NB4 (cell line): ENCODE data around the gene ADSS1.
A peak's percentile ranks its signal among the peaks of the same experiment; 100 is the strongest.

Source experiments
- DNase-seq: peaks from one replicate; pipeline ENCODE4 v3.0.0; 2010; ENCODE audit warnings: low read depth
- H3K4me3 ChIP-seq: one replicate; pipeline ENCODE4 v1.5.1; 2011; ENCODE audit warnings: mild to moderate bottlenecking, low read depth, low read length, moderate library complexity
- MYC ChIP-seq: IDR thresholded peaks from 2 replicates; pipeline ENCODE4 v1.6.1; 2011; ENCODE audit warnings: low read depth, low read length
- POLR2A ChIP-seq: IDR thresholded peaks from 2 replicates; pipeline ENCODE4 v1.6.1; 2011; ENCODE audit warnings: mild to moderate bottlenecking; ENCODE audit not compliant: insufficient read length; ENCODE audit errors: extremely low read depth
- TF ChIP-seq, protein P1 (sequence below): IDR thresholded peaks from one replicate; pipeline ENCODE4 v1.5.1; 2012; ENCODE audit warnings: low read depth, low read length
- TF ChIP-seq, protein P2 (sequence below): IDR thresholded peaks from 2 replicates; pipeline ENCODE4 v1.6.1; 2011; ENCODE audit warnings: low read depth, low read length

The ADSS1 gene

DNA sequence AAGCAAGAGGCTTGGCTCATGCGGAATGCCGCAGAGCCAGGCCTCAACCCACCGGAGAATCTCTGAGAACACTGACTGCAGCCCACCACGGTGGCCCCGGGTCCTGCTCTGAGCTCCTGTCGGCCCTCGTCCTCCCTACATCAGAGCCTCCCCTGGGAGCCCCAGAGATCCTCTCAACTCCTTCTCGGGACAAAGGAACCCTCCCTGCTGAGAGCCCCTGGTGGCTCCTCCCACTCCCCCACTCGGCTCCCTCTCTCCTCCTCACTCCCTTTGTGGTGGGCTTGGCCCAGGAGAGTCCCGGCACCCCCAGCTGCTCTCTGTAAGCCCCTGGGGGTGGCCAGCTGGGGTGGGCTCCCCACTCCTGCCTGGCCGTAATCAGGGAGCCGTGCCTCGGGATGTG lies 45.7 kb upstream of the ADSS1 start:
- TF ChIP-seq, protein P1, sequence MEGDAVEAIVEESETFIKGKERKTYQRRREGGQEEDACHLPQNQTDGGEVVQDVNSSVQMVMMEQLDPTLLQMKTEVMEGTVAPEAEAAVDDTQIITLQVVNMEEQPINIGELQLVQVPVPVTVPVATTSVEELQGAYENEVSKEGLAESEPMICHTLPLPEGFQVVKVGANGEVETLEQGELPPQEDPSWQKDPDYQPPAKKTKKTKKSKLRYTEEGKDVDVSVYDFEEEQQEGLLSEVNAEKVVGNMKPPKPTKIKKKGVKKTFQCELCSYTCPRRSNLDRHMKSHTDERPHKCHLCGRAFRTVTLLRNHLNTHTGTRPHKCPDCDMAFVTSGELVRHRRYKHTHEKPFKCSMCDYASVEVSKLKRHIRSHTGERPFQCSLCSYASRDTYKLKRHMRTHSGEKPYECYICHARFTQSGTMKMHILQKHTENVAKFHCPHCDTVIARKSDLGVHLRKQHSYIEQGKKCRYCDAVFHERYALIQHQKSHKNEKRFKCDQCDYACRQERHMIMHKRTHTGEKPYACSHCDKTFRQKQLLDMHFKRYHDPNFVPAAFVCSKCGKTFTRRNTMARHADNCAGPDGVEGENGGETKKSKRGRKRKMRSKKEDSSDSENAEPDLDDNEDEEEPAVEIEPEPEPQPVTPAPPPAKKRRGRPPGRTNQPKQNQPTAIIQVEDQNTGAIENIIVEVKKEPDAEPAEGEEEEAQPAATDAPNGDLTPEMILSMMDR, result no peak
- TF ChIP-seq MYC (no peak), POLR2A (no peak)
- TF ChIP-seq, protein P2, sequence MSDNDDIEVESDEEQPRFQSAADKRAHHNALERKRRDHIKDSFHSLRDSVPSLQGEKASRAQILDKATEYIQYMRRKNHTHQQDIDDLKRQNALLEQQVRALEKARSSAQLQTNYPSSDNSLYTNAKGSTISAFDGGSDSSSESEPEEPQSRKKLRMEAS, result no peak
- DNase-seq, result peak; percentile 88
- peak overlapping the region; percentile 51 for H3K4me3 ChIP-seq

DNA sequence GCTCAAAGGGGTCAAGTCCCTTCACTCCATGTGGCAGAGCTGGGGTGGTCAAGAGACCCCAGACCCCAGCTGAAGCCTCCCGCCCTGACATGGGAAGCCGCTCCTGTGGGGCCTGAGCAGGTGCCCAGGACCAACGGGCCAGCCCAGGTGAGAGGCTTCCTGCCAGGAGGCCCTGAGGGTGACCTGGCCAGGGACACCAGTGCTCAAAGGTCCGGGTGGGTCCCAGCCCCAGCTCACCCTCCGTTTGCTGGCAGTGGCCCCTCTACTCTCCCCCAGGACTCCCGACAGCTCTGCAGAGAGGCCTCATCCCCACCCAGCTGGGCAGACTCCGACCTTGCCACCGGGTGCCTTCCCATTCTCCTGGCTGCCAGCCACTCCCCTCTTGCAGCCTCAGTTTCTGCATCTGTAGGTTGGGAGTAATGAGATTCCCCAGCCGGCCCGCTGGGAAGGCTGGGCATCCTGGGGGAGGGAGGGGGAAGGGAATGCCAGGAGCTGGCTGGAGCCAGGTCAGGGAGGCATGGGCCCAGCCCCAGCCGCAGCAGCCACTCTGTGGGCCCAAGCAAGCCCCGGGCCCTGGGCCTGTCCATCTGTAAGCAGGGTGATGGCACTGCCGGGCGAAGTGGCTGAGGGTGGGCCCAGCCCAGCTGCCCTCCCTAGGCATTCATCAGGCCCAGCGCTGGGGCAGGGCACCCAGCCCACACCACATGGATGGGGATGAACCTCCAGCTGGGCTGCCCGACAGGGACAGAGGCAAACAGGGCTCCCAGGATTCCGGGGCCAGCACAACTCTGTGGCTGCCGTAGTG lies 44.9 kb upstream of the ADSS1 start:
- DNase-seq, result no peak
- H3K4me3 ChIP-seq, result no peak overlapping the region
- TF ChIP-seq, protein P2, result no peak
- TF ChIP-seq, protein P1, result no peak
- TF ChIP-seq POLR2A, result no peak

DNA sequence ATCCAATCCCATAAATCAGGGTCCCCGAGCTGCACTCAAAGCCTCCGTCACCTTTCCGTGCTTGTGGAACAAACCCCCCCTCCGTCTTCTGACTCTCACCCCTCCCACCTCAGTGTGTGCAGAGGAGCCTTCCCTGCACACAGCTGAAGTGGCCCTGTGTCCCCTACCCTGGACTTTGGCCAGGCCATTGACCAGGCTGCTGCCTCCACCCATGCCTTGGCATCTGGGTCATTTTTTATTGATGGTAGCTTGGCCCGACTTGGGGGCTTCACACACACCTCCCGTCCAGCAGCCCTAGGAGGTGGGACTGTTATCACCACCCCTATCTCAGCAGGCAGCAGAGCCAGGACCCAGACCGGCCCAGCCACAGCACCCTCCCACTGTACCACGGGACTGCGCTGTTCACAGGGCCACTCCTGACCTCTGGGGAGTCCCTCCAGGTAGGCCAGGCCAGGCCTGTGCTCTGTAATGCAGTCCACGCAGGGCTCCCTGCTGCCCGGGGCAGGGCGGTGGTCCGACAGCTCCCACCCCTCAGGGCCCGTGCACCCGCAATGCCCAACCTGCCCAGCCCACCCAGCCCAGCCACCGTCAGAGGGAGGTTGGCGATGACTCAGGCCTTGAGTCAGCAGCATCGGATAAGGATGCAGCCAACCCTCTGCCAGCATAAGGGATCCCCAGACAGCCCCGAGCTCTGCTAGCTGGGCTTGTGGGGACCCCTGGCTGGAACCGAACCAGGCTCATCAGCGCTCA lies 43.8 kb upstream of the ADSS1 start:
- TF ChIP-seq MYC, result no peak
- DNase-seq, result peak; percentile 67
- no peak overlapping the region for H3K4me3 ChIP-seq

DNA sequence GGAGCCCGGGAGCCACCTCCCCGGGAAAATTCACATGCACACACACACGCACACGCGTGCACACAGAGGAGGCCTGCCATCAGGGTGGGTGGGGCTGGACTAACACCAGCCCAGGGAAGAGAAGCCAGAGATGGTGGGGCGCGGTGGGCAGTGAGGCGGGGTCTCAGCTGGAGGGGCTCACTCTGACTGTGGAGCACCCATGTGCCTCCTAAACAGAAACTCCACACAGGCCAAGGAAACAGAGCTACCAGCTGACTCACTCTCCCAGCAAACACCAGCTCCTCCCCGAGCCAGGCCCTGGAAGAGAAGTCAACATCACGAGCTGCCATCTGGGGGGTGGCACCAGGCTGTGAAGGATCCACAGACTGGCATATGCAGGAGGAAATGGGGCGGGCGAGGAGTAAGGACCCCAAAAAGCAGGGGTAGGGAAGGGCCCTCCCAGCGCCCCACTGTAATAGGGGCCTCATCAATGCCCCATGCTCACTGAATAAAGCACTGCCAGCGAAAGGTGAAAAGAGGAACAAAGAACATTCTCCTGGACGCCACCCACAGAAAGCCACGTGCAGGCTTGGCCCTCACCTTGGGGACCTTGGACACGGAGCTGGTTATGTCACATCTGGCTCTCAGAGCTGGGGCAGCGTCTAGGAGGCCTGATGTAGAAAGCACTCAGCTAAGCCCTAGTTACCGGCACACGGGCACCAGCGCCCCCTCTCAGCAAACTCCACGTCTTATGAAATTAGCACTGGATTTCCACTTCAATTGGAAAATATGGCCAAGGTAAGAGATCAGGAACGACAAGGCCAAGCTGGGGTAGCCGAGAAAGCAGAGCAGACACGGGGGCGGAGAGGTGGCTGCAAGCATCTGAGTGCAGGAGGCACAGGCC lies 43.0 kb upstream of the ADSS1 start:
- TF ChIP-seq MYC (no peak), POLR2A (no peak)
- TF ChIP-seq, protein P1, result peak; percentile 33
- TF ChIP-seq, protein P2, result peak; percentile 85
- peak; percentile 70 for DNase-seq
- H3K4me3 ChIP-seq, result no peak overlapping the region

DNA sequence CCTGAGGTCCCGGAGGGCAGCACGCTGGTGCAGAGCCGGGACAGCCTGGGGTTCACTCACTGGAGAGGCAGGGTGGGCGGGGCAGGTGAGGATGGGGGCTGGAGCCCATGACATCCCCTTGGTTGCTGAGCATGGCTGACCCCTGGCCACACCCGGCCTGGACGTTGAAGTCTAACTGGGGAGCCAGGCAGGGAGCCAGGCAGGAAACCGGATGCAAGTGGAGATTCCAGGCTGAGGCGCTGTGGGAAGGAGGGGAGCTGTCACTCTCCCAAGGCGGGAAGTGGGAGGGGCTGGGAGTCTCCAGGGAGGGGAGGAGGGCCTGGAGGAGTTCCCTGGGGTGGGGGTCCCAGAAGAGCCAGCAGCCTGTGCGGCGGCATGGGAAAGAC lies 42.3 kb upstream of the ADSS1 start:
- TF ChIP-seq, protein P1, result no peak
- TF ChIP-seq POLR2A (no peak), MYC (no peak)
- no peak for DNase-seq
- no peak overlapping the region for H3K4me3 ChIP-seq

DNA sequence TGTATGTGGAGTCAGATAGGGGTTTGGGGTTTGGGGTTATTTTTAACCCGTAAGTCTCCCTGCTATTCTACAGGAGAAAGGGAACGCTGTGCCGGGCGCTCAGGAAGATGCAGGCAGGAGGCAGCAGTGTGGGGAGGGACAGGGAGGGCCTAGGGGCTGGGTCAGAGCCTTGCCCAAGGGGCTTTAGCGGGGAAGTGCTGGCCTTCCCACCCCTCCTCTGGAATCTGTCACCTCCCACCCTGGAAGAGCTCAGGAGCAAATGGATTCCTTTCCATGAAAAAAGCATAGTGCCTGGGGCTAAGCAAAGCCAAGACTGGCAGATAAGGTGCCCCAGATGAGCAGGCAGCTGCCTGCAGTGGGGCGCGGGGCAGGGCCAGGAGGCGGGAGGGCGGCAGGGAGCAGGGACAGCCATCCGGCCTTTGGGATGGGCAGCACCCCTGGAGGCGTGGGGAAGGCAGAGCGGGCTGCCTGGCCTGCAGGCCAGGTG lies 41.9 kb upstream of the ADSS1 start:
- no peak overlapping the region for H3K4me3 ChIP-seq
- no peak for DNase-seq
- TF ChIP-seq MYC, result no peak
- TF ChIP-seq, protein P2, result no peak
- TF ChIP-seq, protein P1, result no peak
- TF ChIP-seq POLR2A, result no peak
